Osteoblast (primary cell): ENCODE data around the gene LPAR1. TPM values are rescaled to one million over a fixed set of nuclear protein-coding genes. Genes with fewer than 3 reads are reported as not detected.
A peak's percentile ranks its signal among the peaks of the same experiment; 100 is the strongest.

Experiments
- DNase-seq: peaks from one replicate; pipeline ENCODE4 v3.0.0; 2011; ENCODE audit warnings: low spot score, mixed read lengths; ENCODE audit not compliant: insufficient read length; ENCODE audit errors: missing footprints
- H2AFZ ChIP-seq: 2 replicates; pipeline ENCODE4 v1.6.0; 2011; ENCODE audit warnings: mild to moderate bottlenecking, low read length
- H3K27ac ChIP-seq: 2 replicates; pipeline ENCODE4 v1.5.1; 2011; ENCODE audit warnings: mild to moderate bottlenecking, low read depth, low read length, moderate library complexity
- H3K27me3 ChIP-seq: 2 replicates; pipeline ENCODE4 v1.6.0; 2012; ENCODE audit warnings: mild to moderate bottlenecking, control low read depth, inconsistent platforms, low read length, moderate library complexity; ENCODE audit not compliant: insufficient read depth
- H3K36me3 ChIP-seq: 2 replicates; pipeline ENCODE4 v1.5.1; 2011; ENCODE audit warnings: mild to moderate bottlenecking, low read length, control low read depth, moderate library complexity; ENCODE audit not compliant: insufficient read depth
- H3K4me1 ChIP-seq: 2 replicates; pipeline ENCODE4 v1.5.1; 2011; ENCODE audit warnings: mild to moderate bottlenecking, low read length, control low read depth, moderate library complexity; ENCODE audit not compliant: insufficient read depth
- H3K4me2 ChIP-seq: 2 replicates; pipeline ENCODE4 v1.6.0; 2011; ENCODE audit warnings: mild to moderate bottlenecking, low read length; ENCODE audit not compliant: insufficient read depth
- H3K4me3 ChIP-seq: fragments of 200-600 bp; sonication (generic); 3 replicates; pipeline ENCODE4 v1.5.1; 2012; ENCODE audit warnings: mild to moderate bottlenecking, low read length, inconsistent platforms; ENCODE audit not compliant: insufficient read depth
- H3K79me2 ChIP-seq: 2 replicates; pipeline ENCODE4 v1.6.0; 2012; ENCODE audit warnings: mild to moderate bottlenecking, low read length, control low read depth, inconsistent platforms; ENCODE audit not compliant: insufficient read depth
- H3K9me3 ChIP-seq: 2 replicates; pipeline ENCODE4 v1.5.1; 2011; ENCODE audit warnings: low read depth, low read length, control low read depth
- H4K20me1 ChIP-seq: 2 replicates; pipeline ENCODE4 v1.6.0; 2012; ENCODE audit warnings: mild to moderate bottlenecking, low read length, control low read depth; ENCODE audit not compliant: insufficient read depth
- total RNA-seq: library from RNA; depleted of rRNA; stranded (reverse); fragments of >200 nt; gene quantifications from 2 replicates; pipeline ENCODE4 v1.2.3, GENCODE V29; 2012
- TF ChIP-seq, protein P1 (sequence below): IDR thresholded peaks from 2 replicates; pipeline ENCODE4 v1.5.1; 2011; ENCODE audit warnings: mild to moderate bottlenecking, low read depth, low read length, moderate library complexity; ENCODE audit errors: extremely low read depth

LPAR1 gene
- total RNA-seq, 1 donor = 151 TPM

DNA sequence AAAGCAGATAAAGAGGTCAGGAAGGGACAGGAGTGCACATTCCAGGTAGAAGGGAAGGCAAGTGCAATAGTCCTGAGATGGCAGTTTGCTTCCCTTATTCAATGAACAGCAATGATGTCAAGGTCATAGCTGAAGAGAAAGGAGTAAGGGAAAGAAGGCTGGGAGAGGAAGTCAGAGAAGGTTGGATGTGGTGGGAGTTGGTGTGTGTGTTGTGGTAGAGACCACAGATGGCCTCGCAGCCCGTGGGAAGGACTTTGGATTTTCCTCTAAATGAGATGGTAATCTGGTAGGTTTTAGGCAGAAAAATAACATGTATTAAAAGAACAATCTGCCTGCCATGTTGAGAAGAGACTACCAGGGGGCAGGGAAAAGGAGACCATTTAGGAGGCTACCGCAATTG lies 25.1 kb upstream of the LPAR1 start:
- no peak overlapping the region for H2AFZ ChIP-seq
- H3K4me1 ChIP-seq = peaks cover 7% of the 10 kb centered on the region

DNA sequence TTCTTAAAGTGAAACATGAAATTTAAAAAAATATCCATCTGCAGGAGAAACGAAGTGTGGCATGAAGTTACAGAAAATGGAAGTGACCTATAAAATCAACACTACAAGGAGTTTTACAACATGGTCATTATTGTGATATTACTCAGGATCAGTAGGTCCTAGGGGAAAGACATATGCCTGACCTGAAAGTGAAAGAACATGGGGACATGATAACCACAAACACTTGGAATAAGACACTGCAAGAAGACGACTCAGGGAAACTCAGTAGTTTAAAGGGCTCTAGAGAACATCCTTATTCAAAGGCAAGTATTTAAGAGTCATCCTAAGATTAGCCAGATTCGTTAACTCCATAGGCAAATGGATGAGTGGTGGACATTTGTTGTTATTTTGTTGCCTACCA lies 19.9 kb upstream of the LPAR1 start:
- H4K20me1 ChIP-seq = no peaks in the 10 kb centered on the region
- H3K27ac ChIP-seq = no peak overlapping the region
- no peak overlapping the region for H2AFZ ChIP-seq
- no peak for DNase-seq
- TF ChIP-seq, protein P1, sequence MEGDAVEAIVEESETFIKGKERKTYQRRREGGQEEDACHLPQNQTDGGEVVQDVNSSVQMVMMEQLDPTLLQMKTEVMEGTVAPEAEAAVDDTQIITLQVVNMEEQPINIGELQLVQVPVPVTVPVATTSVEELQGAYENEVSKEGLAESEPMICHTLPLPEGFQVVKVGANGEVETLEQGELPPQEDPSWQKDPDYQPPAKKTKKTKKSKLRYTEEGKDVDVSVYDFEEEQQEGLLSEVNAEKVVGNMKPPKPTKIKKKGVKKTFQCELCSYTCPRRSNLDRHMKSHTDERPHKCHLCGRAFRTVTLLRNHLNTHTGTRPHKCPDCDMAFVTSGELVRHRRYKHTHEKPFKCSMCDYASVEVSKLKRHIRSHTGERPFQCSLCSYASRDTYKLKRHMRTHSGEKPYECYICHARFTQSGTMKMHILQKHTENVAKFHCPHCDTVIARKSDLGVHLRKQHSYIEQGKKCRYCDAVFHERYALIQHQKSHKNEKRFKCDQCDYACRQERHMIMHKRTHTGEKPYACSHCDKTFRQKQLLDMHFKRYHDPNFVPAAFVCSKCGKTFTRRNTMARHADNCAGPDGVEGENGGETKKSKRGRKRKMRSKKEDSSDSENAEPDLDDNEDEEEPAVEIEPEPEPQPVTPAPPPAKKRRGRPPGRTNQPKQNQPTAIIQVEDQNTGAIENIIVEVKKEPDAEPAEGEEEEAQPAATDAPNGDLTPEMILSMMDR = no peak
- H3K27me3 ChIP-seq = no peaks in the 10 kb centered on the region
- no peaks in the 10 kb centered on the region for H3K36me3 ChIP-seq
- H3K9me3 ChIP-seq = no peaks in the 10 kb centered on the region
- no peak overlapping the region for H3K4me2 ChIP-seq
- H3K4me1 ChIP-seq = no peaks in the 10 kb centered on the region
- no peak overlapping the region for H3K4me3 ChIP-seq
- no peaks in the 10 kb centered on the region for H3K79me2 ChIP-seq

More for the DNA sequence above, 25.1 kb upstream of the LPAR1 start:
- DNase-seq = no peak
- no peaks in the 10 kb centered on the region for H3K27me3 ChIP-seq
- H3K9me3 ChIP-seq = no peaks in the 10 kb centered on the region
- H4K20me1 ChIP-seq = no peaks in the 10 kb centered on the region
- H3K4me2 ChIP-seq = no peak overlapping the region
- no peak overlapping the region for H3K4me3 ChIP-seq
- H3K27ac ChIP-seq = no peak overlapping the region
- TF ChIP-seq, protein P1 = no peak
- H3K36me3 ChIP-seq = no peaks in the 10 kb centered on the region
- H3K79me2 ChIP-seq = no peaks in the 10 kb centered on the region

DNA sequence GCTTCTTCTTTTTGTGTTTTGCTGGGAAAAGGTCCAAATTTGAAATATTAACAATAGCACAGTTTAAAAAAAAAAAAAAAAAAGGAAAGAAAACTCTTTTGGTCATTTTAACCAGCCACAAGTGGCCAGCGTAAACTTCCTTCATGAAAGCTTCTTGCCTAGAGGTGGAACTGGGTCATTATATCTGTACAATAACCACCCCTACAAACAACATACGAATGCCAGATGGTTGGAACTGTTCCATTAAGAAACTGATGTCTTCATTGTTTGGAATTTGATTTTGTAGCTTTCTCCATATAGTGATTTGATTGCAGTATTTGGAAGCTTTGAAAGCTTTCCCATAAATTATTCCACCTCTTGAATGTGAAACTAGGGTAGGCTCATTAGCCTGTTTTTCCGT lies 18.3 kb upstream of the LPAR1 start:
- Histone ChIP-seq H4K20me1 (no peaks in the 10 kb centered on the region), H3K79me2 (no peaks in the 10 kb centered on the region), H3K4me2 (peak overlapping the region; percentile 15), H2AFZ (peak overlapping the region; percentile 11), H3K27ac (no peak overlapping the region), H3K4me1 (peaks cover 3% of the 10 kb centered on the region), H3K9me3 (no peaks in the 10 kb centered on the region), H3K27me3 (no peaks in the 10 kb centered on the region), H3K4me3 (no peak overlapping the region), H3K36me3 (no peaks in the 10 kb centered on the region)
- peak; percentile 58 for DNase-seq
- TF ChIP-seq, protein P1 = no peak

DNA sequence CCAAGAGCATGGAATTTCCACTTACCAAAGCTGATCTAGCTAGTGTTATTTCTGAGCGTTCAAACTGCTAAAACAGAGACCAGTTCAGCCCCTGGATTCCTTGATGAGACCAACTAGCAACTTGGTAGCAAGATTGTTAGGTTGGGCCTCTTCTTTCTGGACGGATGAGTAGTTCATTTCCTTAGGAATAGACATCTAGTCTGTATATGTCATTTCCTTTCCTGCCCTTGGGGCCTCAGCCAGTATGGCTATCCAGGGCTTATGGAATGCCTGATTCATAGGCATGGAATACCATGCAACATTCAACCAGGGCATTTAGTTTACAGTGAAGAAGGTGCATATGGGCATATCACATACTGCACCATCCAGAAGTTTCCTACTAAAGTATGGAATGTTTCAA lies 14.5 kb upstream of the LPAR1 start:
- Histone ChIP-seq H3K4me3 (no peak overlapping the region), H3K9me3 (no peaks in the 10 kb centered on the region), H3K27me3 (no peaks in the 10 kb centered on the region), H3K36me3 (no peaks in the 10 kb centered on the region), H3K4me2 (no peak overlapping the region), H4K20me1 (no peaks in the 10 kb centered on the region), H2AFZ (peak overlapping the region; percentile 62), H3K79me2 (no peaks in the 10 kb centered on the region), H3K4me1 (peaks cover 7% of the 10 kb centered on the region), H3K27ac (no peak overlapping the region)
- TF ChIP-seq, protein P1 = no peak
- peak; percentile 76 for DNase-seq
